Measurements from ENCODE around the gene AHCY.
"Not testable (repeated sequence)": the region's sequence is repeated elsewhere in the genome, so short reads cannot be mapped to it uniquely, and the experiment has no call there.

Gene AHCY

GRCh38 chr20:34242879-34243278 lies 60.3 kb downstream of the AHCY start:
- no peak overlapping the region for H3K4me3 ChIP-seq (ENCODE audit: low read depth, low read length)
- TF ChIP-seq CTCF (IDR thresholded peaks at IDR 0.05; ENCODE audit: borderline replicate concordance, insufficient read depth, low read depth, low read length): no peak

GRCh38 chr20:34242015-34242414 lies 61.1 kb downstream of the AHCY start:
- H3K4me3 ChIP-seq (ENCODE audit: low read depth, low read length): not testable (repeated sequence)

GRCh38 chr20:34240693-34241615 lies 62.2 kb downstream of the AHCY start, which contains the start of gene ASIP:
Gene ASIP, plus strand, starts transcription at chr20:34241423. Its CDS starts 18,952 bp downstream, at chr20:34260375.
- H3K4me3 ChIP-seq (ENCODE audit: low read depth, low read length): no peak within 1 kb of the TSS
- TF ChIP-seq CTCF (IDR thresholded peaks at IDR 0.05; ENCODE audit: borderline replicate concordance, insufficient read depth, low read depth, low read length): no peak

- no peak for TF ChIP-seq CTCF (IDR thresholded peaks at IDR 0.05; ENCODE audit: borderline replicate concordance, insufficient read depth, low read depth, low read length)
- H3K4me3 ChIP-seq (ENCODE audit: low read depth, low read length): no peak overlapping the region
Observed at GRCh38 chr20:34240121-34240520, 63.0 kb downstream of the AHCY start.

- TF ChIP-seq CTCF (IDR thresholded peaks at IDR 0.05; ENCODE audit: borderline replicate concordance, insufficient read depth, low read depth, low read length): no peak
- no peak overlapping the region for H3K4me3 ChIP-seq (ENCODE audit: low read depth, low read length)
Observed at GRCh38 chr20:34237942-34238341, 65.2 kb downstream of the AHCY start.

GRCh38 chr20:34235875-34236274 lies 67.3 kb downstream of the AHCY start:
- no peak for TF ChIP-seq CTCF (IDR thresholded peaks at IDR 0.05; ENCODE audit: borderline replicate concordance, insufficient read depth, low read depth, low read length)
- no peak overlapping the region for H3K4me3 ChIP-seq (ENCODE audit: low read depth, low read length)

- no peak overlapping the region for H3K4me3 ChIP-seq (ENCODE audit: low read depth, low read length)
- TF ChIP-seq CTCF (IDR thresholded peaks at IDR 0.05; ENCODE audit: borderline replicate concordance, insufficient read depth, low read depth, low read length): no peak
Observed at GRCh38 chr20:34233687-34234086, 69.5 kb downstream of the AHCY start.

Data from GM12875 (cell line).